Measurements from ENCODE around the gene RFNG. TPM values are rescaled to one million over a fixed set of nuclear protein-coding genes. Genes with fewer than 3 reads are reported as not detected.

Gene RFNG
- total and polyA plus RNA-seq, 2 of the 13 experiments (the other 11 are each of a cell fraction or from before 2014, with no cell fraction given): 61.4 to 64.0 TPM

DNA sequence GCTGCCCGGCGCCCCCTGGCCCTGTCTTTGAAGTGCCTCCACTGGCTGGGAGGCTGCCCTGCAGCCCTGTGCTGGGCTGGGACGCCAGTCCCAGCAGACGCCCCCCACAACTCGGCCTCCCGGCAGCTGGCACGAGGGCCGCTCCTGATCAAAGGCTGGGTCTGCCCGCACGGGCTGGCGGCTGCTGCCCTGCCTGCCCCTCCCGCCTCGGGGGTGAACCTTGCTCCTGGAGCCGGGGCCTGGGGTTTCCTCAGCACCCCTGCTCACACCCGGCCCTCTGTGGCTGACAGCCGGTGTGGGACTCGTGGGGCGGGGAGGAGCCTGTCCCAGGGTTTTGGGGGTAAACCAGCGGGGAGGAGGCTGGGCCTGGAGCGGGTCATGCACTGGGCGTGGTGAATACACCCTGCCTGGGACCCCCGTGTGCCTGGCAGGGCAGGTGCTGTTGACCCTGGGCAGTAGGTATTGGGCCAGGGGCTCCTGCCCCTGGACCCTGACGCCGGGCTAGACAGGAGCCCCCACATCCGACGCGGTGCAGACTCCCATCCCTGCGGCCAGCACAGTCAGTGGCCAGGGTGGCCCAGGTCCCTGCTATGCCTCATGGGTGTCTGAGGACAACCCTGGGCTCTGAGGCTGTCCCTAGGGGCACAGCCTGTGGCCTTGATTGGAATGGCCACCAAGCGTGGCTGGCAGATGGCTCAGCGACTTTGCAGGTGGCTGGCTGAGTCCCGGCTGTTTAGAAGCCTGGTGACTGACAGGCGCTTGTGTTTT is 50.6 kb downstream of the RFNG start (continued):
- TF ChIP-seq, protein P1, sequence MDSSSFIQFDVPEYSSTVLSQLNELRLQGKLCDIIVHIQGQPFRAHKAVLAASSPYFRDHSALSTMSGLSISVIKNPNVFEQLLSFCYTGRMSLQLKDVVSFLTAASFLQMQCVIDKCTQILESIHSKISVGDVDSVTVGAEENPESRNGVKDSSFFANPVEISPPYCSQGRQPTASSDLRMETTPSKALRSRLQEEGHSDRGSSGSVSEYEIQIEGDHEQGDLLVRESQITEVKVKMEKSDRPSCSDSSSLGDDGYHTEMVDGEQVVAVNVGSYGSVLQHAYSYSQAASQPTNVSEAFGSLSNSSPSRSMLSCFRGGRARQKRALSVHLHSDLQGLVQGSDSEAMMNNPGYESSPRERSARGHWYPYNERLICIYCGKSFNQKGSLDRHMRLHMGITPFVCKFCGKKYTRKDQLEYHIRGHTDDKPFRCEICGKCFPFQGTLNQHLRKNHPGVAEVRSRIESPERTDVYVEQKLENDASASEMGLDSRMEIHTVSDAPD (CRISPR knock-in tag; IDR thresholded peaks at IDR 0.05): peak; percentile 79; the same call in 1 of the 2 replicates
- no peak for TF ChIP-seq ARNT (IDR thresholded peaks at IDR 0.05)
- TF ChIP-seq PRMT3 (CRISPR knock-in tag; IDR thresholded peaks at IDR 0.05; ENCODE audit: borderline replicate concordance, low read depth): no peak
- TF ChIP-seq, protein P2, sequence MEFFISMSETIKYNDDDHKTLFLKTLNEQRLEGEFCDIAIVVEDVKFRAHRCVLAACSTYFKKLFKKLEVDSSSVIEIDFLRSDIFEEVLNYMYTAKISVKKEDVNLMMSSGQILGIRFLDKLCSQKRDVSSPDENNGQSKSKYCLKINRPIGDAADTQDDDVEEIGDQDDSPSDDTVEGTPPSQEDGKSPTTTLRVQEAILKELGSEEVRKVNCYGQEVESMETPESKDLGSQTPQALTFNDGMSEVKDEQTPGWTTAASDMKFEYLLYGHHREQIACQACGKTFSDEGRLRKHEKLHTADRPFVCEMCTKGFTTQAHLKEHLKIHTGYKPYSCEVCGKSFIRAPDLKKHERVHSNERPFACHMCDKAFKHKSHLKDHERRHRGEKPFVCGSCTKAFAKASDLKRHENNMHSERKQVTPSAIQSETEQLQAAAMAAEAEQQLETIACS (CRISPR knock-in tag; IDR thresholded peaks at IDR 0.05): no peak
- TF ChIP-seq, protein P3, sequence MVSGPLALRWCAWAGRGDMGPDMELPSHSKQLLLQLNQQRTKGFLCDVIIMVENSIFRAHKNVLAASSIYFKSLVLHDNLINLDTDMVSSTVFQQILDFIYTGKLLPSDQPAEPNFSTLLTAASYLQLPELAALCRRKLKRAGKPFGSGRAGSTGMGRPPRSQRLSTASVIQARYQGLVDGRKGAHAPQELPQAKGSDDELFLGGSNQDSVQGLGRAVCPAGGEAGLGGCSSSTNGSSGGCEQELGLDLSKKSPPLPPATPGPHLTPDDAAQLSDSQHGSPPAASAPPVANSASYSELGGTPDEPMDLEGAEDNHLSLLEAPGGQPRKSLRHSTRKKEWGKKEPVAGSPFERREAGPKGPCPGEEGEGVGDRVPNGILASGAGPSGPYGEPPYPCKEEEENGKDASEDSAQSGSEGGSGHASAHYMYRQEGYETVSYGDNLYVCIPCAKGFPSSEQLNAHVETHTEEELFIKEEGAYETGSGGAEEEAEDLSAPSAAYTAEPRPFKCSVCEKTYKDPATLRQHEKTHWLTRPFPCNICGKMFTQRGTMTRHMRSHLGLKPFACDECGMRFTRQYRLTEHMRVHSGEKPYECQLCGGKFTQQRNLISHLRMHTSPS (CRISPR knock-in tag; IDR thresholded peaks at IDR 0.05; ENCODE audit: low read depth): peak; percentile 100
- TF ChIP-seq, protein P4, sequence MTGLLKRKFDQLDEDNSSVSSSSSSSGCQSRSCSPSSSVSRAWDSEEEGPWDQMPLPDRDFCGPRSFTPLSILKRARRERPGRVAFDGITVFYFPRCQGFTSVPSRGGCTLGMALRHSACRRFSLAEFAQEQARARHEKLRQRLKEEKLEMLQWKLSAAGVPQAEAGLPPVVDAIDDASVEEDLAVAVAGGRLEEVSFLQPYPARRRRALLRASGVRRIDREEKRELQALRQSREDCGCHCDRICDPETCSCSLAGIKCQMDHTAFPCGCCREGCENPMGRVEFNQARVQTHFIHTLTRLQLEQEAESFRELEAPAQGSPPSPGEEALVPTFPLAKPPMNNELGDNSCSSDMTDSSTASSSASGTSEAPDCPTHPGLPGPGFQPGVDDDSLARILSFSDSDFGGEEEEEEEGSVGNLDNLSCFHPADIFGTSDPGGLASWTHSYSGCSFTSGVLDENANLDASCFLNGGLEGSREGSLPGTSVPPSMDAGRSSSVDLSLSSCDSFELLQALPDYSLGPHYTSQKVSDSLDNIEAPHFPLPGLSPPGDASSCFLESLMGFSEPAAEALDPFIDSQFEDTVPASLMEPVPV (CRISPR knock-in tag; IDR thresholded peaks at IDR 0.05): peak; percentile 96
- peak; percentile 92 for TF ChIP-seq KDM3A (CRISPR knock-in tag; IDR thresholded peaks at IDR 0.05; ENCODE audit: low read depth)
- TF ChIP-seq, protein P5, sequence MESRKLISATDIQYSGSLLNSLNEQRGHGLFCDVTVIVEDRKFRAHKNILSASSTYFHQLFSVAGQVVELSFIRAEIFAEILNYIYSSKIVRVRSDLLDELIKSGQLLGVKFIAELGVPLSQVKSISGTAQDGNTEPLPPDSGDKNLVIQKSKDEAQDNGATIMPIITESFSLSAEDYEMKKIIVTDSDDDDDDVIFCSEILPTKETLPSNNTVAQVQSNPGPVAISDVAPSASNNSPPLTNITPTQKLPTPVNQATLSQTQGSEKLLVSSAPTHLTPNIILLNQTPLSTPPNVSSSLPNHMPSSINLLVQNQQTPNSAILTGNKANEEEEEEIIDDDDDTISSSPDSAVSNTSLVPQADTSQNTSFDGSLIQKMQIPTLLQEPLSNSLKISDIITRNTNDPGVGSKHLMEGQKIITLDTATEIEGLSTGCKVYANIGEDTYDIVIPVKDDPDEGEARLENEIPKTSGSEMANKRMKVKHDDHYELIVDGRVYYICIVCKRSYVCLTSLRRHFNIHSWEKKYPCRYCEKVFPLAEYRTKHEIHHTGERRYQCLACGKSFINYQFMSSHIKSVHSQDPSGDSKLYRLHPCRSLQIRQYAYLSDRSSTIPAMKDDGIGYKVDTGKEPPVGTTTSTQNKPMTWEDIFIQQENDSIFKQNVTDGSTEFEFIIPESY (CRISPR knock-in tag; IDR thresholded peaks at IDR 0.05): peak; percentile 83
- TF ChIP-seq SRSF4 (IDR thresholded peaks at IDR 0.05; ENCODE audit: low read depth, low read length, poor library complexity, severe bottlenecking): peak; percentile 95
- TF ChIP-seq MEF2D (CRISPR knock-in tag; IDR thresholded peaks at IDR 0.05): peak; percentile 54
- TF ChIP-seq, protein P6, sequence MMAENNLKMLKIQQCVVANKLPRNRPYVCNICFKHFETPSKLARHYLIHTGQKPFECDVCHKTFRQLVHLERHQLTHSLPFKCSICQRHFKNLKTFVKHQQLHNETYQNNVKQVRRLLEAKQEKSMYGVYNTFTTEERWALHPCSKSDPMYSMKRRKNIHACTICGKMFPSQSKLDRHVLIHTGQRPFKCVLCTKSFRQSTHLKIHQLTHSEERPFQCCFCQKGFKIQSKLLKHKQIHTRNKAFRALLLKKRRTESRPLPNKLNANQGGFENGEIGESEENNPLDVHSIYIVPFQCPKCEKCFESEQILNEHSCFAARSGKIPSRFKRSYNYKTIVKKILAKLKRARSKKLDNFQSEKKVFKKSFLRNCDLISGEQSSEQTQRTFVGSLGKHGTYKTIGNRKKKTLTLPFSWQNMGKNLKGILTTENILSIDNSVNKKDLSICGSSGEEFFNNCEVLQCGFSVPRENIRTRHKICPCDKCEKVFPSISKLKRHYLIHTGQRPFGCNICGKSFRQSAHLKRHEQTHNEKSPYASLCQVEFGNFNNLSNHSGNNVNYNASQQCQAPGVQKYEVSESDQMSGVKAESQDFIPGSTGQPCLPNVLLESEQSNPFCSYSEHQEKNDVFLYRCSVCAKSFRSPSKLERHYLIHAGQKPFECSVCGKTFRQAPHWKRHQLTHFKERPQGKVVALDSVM (CRISPR knock-in tag; IDR thresholded peaks at IDR 0.05): peak; percentile 90
- peak; percentile 91 for TF ChIP-seq ZNF549 (CRISPR knock-in tag; IDR thresholded peaks at IDR 0.05)
- TF ChIP-seq, protein P7, sequence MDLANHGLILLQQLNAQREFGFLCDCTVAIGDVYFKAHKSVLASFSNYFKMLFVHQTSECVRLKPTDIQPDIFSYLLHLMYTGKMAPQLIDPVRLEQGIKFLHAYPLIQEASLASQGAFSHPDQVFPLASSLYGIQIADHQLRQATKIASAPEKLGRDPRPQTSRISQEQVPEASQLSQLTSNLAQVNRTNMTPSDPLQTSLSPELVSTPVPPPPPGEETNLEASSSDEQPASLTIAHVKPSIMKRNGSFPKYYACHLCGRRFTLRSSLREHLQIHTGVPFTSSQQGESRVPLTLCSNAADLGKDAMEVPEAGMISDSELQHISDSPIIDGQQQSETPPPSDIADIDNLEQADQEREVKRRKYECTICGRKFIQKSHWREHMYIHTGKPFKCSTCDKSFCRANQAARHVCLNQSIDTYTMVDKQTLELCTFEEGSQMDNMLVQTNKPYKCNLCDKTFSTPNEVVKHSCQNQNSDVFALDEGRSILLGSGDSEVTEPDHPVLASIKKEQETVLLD (CRISPR knock-in tag; IDR thresholded peaks at IDR 0.05; ENCODE audit: low read depth): peak; percentile 83; the same call in 1 of the 2 replicates
- TF ChIP-seq ZNF296 (CRISPR knock-in tag; conservative IDR thresholded peaks at IDR 0.05): peak; percentile 94
- peak; percentile 91 for TF ChIP-seq ZNF792 (CRISPR knock-in tag; IDR thresholded peaks at IDR 0.05)
- TF ChIP-seq ELF1 (CRISPR knock-in tag; IDR thresholded peaks at IDR 0.05): peak; percentile 82
- peak; percentile 56; the same call in 1 of the 2 replicates for TF ChIP-seq ZNF225 (CRISPR knock-in tag; IDR thresholded peaks at IDR 0.05)
